Left renal cortex interstitium (tissue), 4 donors: ENCODE data around the gene DAAM1. TPM values are rescaled to one million over a fixed set of nuclear protein-coding genes. Genes with fewer than 3 reads are reported as not detected.

Experiments used
- DNase-seq, 4 donors: peaks; one replicate each; pipeline ENCODE4 v3.0.0-alpha.2; 2013; ENCODE audit warnings: low read depth in 4 of 4, low spot score in 2 of 4, missing footprints in 1 of 4
- polyA plus RNA-seq, 4 donors: library from polyadenylated mRNA; unstranded; fragments of 120-200 nt; gene quantifications; one replicate each; pipeline ENCODE4 v1.2.1, GENCODE V29; 2013; ENCODE audit not compliant: insufficient read length in 4 of 4

DAAM1 gene
- polyA plus RNA-seq, 4 donors: 51.7 to 58.6 (median 56.9) TPM

- no peak for DNase-seq
These were observed 145.8 kb downstream of the DAAM1 start for GRCh38 chr14:59334253-59334652.

- no peak for DNase-seq
These were observed 147.6 kb downstream of the DAAM1 start for GRCh38 chr14:59336098-59336497.

GRCh38 chr14:59336706-59337105 is 148.2 kb downstream of the DAAM1 start:
- DNase-seq: no peak

GRCh38 chr14:59337141-59337611 is 148.7 kb downstream of the DAAM1 start:
- no peak for DNase-seq

GRCh38 chr14:59338761-59339160 is 150.3 kb downstream of the DAAM1 start:
- DNase-seq: no peak

GRCh38 chr14:59339524-59340330 is 151.3 kb downstream of the DAAM1 start:
- DNase-seq: no peak

GRCh38 chr14:59341858-59342477 is 153.5 kb downstream of the DAAM1 start:
- DNase-seq: no peak

- no peak for DNase-seq
These were observed 154.3 kb downstream of the DAAM1 start for GRCh38 chr14:59342516-59343484.

- DNase-seq: peak in 1 of 4 donors; percentile 64
These were observed 155.1 kb downstream of the DAAM1 start for GRCh38 chr14:59343585-59343984.

- no peak for DNase-seq
These were observed 155.5 kb downstream of the DAAM1 start for GRCh38 chr14:59344016-59344415.

- no peak for DNase-seq
These were observed 156.4 kb downstream of the DAAM1 start for GRCh38 chr14:59344691-59345455.

GRCh38 chr14:59346329-59346728 is 157.9 kb downstream of the DAAM1 start:
- DNase-seq: no peak

- no peak for DNase-seq
These were observed 158.5 kb downstream of the DAAM1 start for GRCh38 chr14:59346796-59347510.

- DNase-seq: no peak
These were observed 159.0 kb downstream of the DAAM1 start for GRCh38 chr14:59347511-59347900.

GRCh38 chr14:59347915-59348314 is 159.4 kb downstream of the DAAM1 start:
- no peak for DNase-seq

- DNase-seq: no peak
These were observed 160.8 kb downstream of the DAAM1 start for GRCh38 chr14:59349258-59349701.

- DNase-seq: no peak
These were observed 164.5 kb downstream of the DAAM1 start for GRCh38 chr14:59352961-59353360.

- no peak for DNase-seq
These were observed 166.2 kb downstream of the DAAM1 start for GRCh38 chr14:59354666-59355065.

GRCh38 chr14:59355091-59355490 is 166.6 kb downstream of the DAAM1 start:
- DNase-seq: no peak
